Cerebellar cortex (tissue), 1 donor: Measurements from ENCODE around the gene POU6F2.
"Not testable (repeated sequence)": the region's sequence is repeated elsewhere in the genome, so short reads cannot be mapped to it uniquely, and the experiment has no call there.

Experiments
- DNase-seq: peaks from one replicate; pipeline ENCODE4 v3.0.0-alpha.2; 2015; ENCODE audit warnings: low spot score

Gene POU6F2, protein sequence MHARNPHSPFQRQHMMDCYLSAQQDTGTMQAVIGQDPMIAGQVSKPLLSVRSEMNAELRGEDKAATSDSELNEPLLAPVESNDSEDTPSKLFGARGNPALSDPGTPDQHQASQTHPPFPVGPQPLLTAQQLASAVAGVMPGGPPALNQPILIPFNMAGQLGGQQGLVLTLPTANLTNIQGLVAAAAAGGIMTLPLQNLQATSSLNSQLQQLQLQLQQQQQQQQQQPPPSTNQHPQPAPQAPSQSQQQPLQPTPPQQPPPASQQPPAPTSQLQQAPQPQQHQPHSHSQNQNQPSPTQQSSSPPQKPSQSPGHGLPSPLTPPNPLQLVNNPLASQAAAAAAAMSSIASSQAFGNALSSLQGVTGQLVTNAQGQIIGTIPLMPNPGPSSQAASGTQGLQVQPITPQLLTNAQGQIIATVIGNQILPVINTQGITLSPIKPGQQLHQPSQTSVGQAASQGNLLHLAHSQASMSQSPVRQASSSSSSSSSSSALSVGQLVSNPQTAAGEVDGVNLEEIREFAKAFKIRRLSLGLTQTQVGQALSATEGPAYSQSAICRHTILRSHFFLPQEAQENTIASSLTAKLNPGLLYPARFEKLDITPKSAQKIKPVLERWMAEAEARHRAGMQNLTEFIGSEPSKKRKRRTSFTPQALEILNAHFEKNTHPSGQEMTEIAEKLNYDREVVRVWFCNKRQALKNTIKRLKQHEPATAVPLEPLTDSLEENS

DNA sequence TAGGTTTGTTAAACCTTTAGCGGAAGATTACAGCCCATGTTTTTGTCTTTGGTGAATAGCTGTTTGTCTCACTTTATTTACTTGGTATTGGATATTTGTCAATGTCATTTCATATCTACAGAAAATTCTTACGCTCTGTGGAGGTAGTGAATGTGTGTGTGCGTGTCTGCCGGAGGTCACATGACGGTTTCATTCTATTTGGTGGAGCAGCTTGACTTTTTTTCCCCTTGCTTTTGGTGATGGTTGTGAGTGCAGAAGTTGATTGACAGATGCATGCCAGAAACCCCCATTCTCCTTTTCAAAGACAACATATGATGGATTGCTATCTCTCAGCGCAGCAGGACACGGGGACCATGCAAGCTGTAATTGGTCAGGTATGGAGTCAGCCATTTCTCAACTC, at the start of gene POU6F2:
Gene POU6F2, plus strand, starts transcription at position 225 of the 400 bp plus-strand sequence. Its CDS starts 45 bp downstream, at position 270.
- no peak for DNase-seq

DNA sequence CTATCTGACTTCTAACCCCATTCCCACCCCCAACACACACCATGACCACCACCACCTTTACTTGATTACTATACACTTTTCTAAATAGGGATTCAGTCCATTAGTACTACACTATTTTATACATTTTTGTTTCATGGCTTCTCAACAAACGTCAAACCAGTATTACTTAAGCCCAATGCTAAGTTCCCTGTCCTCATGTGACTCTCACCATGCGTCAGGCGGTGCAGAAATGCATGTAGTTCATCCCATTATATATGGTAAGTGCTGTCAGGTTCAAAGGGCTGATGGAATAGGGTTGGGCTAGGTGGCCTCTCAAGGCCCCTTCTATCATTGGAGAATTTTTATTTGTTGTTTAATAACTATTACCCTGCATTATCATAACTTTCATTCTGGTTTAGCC, 49.2 kb upstream of the POU6F2 start:
- DNase-seq, result no peak

DNA sequence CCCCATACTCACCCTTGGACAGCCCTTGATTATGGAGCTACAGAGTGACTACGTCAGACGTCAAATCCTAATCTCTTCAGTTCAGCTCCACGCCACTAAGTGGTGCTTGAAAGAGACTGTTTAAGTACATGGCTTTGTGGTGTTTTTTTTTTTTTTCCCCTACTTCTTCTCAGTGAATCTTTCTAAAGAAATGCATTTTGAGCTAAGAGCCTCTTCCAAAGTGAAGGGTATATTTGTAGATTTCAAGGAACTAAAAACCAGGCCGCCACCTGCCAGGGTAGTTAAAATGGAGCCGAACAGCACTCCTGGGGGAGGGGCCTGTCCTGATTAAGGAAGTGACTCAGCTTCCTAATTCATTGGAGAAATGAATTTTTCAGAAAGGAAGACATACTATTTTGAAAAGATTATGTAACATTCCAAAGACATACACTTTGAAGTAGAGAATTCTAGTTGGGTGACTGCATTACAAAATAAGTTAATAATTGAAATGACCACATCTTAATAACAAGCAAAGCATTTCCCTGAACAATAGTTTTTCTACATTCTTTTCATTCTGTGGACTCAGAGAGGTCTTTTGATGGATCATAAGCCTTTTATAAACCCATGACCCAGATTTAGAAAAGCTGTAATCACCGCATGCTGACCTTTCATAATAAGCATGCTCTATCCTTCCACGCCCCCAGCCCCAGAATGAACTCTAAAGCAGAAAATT, 48.1 kb upstream of the POU6F2 start:
- DNase-seq, result no peak

DNA sequence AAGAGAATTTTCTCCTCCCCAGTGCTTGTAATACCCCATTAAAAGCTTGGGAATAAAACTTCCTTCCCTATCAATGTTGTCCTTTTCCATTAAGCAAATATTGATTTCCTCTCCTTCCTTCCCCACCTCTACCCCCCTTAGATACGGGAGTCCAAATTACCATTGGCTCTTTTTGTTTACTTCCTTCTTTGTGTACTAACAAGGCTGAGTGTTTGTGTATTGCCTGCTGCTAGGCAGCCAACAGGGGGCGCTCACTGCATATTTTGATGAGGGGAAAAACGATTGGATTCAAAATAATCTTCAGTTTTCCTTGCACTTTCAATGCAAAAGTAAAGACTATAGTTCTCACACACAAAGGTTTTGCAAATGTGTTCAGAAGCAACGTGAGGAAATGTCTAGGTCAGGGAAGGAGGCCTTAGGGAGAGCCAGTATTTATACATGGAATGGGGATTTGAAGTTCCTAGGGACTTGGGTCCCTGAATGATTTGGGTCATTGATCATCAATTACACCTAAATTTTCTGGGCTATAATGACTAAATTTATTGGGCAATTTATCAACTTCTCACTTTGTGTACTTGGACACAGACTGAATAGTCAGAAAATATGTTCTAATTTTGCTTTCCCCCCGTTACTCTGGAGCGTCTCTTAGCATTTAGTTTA, 45.1 kb upstream of the POU6F2 start:
- peak; percentile 45 for DNase-seq

DNA sequence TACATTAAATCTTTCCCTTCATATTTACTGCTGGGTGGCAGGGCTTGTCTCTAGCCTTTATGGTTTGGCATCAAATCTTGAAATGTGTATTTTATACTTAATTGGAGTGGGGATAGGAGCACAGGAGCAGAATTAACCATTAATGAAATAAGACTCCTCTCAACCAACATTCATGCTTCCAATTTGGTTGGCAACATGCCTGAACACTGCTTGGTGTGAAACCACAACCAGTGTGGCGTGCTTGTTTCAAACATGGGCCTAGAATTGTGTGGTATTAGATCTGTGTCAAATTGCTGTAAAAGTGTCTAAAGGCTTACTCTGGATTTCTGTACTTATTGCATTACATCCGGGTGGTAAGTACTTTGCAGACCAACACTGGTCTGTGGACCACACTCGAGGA, 43.7 kb upstream of the POU6F2 start:
- no peak for DNase-seq

DNA sequence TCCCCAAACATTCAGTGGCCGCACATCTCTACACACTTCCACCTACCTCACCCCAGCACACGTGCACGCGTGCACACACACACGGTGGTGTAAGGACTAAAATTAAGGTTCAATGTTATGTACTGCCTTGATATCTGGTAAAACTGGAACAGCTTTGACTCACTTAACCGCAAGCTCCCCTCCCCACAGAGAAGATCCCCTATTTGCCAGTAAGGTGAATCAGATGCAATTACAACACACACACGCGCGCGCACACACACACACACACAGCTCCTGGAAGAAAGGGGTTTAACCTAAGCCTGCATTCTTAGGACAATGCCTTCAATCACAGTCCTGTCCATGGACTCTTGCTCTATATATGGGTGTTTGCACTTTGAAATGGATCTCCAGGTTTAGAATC, 43.2 kb upstream of the POU6F2 start:
- no peak for DNase-seq

DNA sequence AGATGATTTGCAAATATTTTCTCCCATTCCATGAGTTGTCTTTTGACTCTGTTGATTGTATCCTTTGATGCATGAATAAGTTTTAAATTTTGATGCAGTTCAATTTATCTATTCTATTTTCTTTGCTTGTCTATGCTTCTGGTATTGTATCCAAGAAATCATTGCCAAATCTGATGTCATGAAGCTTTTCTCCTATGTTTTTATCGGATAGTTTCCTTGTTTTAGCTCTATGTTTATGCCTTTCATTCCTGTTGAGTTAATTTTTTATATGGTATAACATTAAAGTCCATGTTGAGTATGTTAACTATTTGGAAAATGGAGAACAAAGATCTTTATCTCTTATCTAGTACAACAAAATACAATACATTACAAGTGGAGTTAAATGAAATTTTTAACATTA, 41.1 kb upstream of the POU6F2 start:
- DNase-seq, result no peak

DNA sequence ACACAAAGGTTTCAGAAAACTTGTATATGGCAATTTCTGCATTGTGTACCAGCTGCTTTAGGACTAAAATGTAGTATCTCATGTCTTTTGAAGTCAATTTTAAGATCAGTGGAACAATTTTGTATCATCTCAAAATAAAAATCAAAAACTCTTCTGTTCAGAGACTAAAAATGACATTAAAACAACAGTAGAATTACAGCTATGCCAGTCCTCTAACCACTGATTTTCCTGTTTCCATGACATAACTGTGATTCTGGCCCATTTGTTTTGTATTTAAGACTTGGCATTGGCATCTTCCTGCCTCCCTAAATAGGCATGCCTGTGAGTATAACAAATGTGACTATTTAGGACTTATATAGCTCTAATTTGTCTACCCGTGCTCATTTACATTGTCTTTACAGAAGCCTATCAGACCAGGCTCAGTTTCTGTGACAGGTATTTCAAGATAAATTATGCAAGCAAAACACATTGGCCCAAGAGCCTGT, 39.7 kb upstream of the POU6F2 start:
- no peak for DNase-seq

DNA sequence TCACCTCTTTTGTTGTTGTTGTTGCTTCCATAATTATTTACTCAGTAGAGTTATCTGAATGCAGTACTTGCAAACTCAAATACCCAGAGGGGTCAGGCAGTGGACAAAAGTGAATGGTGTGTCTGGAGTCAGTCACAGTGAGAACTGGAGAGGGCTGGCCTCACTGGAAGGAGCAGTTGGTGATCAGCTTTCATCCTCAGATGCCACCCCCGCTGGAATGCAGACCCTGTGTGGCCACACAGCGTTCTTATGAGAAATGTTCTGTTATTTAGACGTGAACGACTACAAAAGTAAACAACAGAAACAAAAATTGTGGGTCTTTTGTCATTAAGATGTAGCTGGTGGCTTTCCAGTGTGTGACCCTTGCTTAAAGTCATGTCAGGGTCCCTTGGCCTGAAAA, 39.1 kb upstream of the POU6F2 start:
- DNase-seq, result no peak

DNA sequence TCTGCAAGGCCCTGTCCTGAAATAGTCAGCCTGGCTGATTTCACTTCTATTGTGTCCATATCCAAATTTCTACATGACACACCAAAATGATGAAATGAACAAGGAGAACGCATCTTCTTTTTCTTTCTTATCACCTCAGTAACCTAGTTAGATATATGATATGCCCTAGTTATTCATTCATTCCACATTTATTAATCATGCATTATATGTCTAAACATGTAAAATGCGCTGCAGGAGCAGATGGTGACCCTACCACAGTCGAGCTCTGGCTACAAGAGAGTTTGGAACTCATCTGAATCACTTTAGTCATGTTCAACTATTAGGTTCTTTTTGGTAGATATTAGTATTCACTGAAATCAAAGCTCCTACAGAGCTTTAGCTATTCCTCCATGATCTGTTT, 36.9 kb upstream of the POU6F2 start:
- DNase-seq, result no peak

DNA sequence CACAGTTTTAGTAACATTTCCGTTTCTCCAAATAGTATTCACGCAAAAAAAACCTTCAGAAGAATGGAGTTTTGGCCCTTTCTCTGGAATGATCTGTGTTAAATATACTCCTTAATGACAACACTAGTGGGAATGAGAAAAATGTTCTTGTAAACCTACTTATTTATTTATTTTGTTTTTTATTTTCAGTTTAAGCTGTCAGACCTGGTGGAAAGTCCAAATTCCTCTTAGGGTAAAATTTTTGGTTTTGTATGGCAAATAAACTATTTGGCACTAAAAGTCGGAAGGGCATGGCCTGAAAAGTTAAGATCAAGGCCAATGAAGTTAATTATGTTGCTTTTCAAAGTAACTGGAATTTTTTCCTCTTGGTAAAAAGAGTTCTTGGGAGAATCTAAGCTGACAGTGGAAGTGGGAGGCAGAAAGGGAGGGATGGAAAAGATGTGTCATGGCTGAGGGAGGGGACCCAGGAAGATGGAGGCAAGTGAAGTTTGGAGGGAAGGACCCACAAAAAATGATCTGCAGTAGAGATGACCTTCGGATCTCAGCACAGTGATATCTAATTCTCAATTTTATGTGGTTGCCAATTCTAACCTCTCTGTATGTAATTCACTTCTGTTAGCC, 35.2 kb upstream of the POU6F2 start:
- no peak for DNase-seq

DNA sequence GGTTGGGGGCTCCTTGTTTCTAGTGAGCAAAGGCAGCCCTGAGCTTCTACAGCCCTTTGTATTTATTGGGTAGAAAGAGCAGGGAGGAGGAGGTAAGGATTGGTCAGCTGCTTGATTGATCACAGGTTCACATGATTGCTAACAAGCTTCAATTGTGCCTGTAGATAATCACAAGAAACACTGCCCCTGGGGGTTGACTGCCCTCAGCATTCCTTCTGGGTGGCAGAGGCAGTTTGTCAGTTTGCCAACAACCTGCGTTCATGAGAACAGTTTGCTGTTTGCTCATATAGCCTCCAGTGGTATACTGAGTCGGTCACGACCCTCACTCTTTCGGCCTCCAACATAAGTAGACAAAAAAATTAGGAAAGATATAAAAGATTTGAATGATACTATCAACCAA, 30.2 kb upstream of the POU6F2 start:
- not testable (repeated sequence) for DNase-seq

DNA sequence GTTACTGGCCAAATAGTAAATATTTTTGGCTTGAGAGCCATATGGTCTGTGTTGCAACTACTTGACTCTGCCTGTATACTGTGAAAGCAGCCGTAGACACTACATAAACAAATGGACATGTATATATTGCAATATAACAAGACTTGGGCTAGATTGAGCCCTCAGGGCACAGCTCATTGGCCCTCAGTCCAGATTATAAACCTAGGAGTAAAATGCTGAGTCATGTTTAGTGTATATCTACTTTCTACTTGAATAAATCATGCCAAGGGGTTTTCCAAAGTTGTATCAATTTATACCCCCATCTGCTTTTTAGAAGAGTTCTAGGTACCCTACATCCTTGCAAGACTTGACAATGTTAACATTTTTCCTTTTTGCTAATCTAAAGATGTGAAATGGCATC, 27.4 kb upstream of the POU6F2 start:
- no peak for DNase-seq

DNA sequence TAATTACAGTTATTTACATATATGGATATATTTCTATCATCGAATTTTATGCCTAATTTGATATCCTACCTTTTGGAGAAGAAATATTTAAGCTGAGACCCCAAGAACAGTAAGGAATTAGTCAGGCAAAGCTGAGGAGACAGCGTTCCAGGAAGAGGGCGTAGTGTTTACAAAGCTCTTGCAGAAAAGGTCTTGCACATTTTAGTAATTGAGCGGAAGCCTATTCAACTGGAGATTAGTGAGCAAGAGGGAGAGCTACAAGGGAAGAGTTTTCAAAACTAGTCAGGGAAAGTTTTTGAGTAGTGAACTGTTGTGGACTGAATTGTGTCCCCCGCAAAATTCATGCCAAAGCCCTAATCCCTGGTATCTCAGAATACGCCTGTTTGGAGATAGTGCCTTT, 26.5 kb upstream of the POU6F2 start:
- DNase-seq, result no peak

DNA sequence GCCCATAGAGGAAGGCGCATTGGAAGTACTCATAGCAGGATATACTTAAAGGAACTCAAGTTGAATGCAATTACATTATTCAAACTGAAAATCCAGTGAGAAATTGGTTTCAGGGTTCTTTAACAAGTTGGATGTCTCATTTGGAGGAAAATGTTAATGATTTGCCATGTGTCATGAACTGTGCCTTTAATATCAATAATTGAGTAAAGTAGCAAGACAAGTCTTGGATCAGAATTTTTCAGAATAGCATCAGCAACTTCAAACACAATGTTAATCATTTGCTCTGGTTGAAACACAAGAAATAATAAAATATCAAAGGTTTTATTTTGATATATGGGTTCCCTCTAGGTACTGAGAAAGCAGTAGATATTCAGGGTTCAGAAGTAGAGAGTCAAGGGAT, 24.5 kb upstream of the POU6F2 start:
- DNase-seq, result no peak

DNA sequence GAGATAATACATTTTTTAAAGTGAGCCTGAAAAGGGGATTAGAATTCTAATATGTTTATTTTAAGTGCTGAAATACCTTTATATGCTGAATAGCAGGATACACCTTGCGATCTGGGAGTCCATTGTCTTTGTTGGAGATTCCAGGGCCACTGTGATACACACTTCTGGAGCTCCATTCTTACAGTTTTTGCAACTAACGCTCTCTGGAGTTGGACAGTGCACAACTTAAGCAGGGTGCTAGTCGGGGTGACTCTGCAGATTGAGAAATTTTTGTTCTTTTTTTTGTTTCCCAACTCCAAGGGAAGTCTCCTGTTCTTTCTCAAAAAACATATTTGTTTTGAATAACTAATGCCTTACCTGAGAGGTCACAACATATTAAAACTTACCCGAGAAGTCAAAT, 23.7 kb upstream of the POU6F2 start:
- no peak for DNase-seq

DNA sequence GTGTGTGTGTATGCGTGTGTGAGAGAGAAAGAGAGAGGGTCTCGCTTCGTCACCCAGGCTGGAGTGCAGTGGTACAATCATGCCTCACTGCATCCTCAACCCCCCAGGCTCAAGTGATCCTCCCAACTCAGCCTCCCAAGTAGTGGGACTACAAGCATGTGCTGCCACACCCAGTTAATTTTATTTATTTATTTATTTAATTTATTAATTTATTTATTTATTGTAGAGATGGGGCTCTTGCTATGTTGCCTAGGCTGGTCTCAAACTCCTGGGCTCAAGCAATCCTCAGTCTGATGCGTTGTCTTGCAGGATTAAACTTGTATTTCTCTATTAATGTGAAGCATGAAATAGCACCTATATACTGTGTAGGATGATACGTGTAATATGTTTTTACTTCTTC, 21.8 kb upstream of the POU6F2 start:
- no peak for DNase-seq

DNA sequence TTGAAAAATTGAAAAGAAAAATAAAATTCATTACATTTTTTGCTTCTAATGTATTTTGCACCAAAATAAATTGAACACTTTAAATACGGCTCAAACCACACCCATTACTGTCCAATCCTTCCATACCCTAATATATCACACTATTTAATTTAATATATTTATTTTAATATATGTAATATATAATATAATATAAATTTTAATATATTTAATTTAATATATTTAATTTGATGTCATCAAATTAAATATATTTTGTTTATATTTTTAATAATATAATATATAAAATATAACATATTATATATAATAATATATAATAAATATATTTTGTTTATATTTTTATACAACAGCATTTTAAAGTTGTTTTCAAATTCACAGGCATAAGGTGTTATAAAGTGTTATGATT, 15.7 kb upstream of the POU6F2 start:
- DNase-seq, result no peak

DNA sequence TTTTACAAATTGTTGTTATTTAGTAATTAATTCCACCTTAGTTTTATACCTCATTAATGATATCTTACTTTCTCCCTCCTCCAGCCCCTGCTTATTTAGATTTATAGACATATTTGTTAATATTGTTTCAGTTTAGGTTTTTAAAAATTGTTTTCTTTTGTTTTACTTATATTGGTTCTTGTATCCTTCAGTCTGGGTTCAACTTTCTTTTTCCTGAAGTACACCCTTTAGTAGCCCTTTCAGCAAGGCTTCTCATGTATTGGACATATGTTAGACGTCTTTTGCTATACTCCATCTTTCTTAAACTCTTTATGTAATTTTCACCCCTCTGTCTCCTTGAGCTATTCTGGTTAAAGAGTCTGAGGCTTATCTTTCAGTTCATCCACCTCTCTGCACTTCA, 12.8 kb upstream of the POU6F2 start:
- DNase-seq, result no peak

DNA sequence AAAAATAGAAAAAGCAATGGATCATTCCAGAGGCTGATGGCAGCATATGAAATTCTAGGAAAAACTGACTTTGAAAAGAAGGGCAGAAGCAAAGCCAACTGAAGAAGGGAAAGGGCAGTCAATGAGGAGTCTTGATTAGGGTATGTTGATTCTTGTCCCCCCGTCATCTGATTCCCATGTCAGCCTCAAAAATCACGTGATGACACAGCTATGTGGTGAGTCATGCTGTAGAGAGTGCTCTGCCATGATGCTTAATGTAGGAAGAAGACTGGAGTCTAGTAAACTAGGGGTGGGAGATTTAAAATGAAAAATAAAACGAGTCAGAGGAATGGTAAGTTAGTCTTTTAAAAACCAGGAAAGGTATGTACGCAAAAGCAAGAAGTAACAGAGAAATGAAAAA, 3.9 kb upstream of the POU6F2 start:
- no peak for DNase-seq

DNA sequence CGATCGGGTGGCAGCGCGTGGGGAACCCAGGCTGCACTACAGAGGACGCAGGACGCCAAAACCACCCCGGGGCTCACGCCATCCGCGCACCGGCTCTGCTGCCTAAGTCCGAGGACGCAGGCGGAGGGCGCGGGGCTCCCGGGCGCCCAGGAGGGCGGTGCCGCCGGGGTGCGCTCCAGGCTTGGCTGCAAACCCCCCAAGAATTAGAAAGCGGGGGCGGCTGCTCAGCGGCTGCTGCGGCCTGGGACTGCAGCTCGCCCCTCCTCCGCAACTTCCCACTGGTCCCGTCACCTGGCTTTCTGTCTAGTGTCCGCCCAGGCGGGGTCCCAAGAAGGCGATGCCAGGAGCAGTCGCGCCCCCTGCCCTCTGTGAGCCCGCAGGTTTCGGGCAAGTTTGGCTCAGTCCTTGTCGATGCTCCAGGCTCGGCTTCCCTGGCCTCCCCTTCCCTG, 1.7 kb upstream of the POU6F2 start:
- no peak for DNase-seq

DNA sequence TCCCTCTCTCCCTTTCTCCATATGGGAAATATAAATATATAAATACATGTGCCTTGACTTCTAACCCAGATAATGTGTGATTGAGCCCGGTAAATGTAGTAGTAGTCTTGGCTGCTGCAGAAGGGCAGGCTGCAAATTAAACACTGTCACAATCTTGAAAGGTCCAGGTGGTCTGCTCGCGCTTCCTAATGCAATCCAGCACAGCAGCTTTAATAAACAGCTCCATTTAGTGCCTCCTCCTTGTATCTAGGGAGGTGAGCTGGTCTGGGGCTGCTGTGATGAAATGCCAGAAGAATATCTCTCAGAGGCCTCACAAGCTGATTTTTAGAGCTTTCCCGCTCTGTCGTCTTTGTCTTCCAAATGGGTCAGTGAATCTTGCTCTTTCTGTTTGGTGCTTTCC, 782 bp downstream of the POU6F2 start:
- DNase-seq, result no peak
